Endometrial microvascular endothelial cells (primary cell): Measurements from ENCODE around the gene TRIM14. TPM values are rescaled to one million over a fixed set of nuclear protein-coding genes. Genes with fewer than 3 reads are reported as not detected.

Source experiments
- in situ Hi-C: cut with HindIII; loops from 2 replicates; pipeline ENCODE4 v1.10.0; 2017; ENCODE audit warnings: low sequenced_read_pairs, low pct_unique_long_range_greater_than_20kb; ENCODE audit errors: inconsistent ontology term
- total RNA-seq: library from RNA; depleted of rRNA; stranded (reverse); fragments of >200 nt; gene quantifications from one replicate; pipeline ENCODE4 v1.2.3, GENCODE V29; 2015; ENCODE audit errors: inconsistent ontology term

Gene TRIM14
- total RNA-seq, result 17.1 TPM

- in situ Hi-C loops, result no loop called here
Measured at GRCh38 chr9:98118640-98119601, at the start of gene TRIM14. TRIM14 (minus strand) TSS chr9:98119222; CDS start chr9:98119188, 34 bp downstream.

DNA sequence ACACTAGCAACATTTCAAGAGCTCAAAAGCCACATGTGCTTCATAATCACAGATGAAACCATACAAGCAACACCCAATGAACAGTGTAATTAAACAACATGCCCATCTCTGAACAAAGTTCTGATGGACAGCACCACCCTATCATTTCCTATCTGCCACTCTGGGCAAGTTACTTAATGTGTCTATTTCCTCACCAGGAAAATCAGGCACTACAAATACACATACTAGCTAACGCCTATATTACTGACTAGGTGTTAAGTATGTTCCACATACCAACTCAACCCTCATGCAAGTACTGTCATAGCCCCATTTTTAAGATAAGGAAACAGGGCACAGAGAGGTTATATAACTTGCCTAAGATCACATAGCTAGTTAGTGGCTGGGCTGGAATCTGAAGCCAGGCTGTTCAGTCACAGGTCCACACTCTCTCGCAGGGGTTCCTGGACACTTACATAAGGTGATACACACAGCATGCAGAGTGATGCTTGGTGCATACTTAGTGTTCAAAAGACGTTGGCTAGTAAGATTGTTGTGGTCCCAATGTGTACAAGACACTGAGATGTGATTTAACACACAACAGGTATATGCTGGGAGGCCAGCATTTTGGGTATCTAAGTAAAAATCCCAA lies 49.2 kb upstream of the TRIM14 start:
- in situ Hi-C loops, result no loop called here

DNA sequence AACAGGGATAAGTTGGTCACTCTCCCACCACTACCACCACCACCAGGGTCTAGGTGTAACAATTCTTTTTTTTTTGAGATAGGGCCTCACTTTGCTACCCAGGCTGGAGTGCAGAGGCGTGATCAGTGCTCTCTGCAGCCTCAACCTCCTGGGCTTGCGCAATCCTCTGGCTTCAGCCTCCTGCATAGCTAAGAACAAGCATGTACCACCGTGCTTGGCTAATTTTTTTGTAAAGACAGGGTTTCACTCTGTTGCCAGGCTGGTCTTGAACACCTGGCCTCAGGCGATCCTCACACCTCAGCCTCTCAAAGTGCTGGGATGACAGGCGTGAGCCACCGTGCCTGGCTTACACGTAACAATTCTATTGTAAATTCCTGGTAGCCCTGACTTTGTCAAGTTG lies 45.9 kb upstream of the TRIM14 start:
- in situ Hi-C loops, result no loop called here

DNA sequence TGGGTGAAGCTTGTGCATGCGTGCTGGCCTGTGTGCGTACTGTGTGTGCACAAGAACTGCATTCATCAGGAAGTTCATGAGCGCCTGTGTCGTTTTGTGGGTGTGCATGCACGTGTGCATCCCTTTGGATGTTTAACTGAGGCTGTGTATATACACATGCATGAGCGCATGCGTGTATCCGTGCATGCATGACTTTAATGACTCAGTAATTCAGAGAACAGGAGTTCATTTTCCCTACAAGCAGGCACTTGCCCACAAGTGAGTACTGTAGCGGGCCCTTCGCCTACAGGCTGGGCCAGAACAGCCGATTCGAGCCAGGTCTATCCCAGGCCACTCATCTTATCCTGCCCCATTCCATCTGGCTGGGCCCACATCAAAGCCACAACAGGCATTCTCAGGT lies 43.6 kb upstream of the TRIM14 start:
- in situ Hi-C loops, result no loop called here

DNA sequence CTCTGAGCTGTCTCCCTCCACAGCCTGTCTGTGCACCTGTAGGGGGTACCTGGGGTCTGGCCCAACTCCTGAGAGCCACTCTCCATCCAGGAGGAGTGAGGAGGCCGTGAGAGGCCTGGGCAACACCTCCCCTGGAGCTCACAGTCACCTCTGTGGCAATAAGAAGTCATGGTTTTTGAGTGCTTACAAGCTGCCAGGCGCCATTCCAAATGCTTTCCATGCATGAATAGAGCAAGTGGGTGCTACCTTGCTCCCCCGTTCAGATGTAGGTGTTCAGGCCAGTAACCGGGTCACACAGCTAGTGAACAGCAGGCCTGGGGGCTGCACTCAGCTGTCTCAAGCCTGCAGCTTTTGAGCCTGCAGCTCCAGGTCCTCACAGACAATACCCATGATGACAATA lies 42.8 kb upstream of the TRIM14 start:
- in situ Hi-C loops, result no loop called here

DNA sequence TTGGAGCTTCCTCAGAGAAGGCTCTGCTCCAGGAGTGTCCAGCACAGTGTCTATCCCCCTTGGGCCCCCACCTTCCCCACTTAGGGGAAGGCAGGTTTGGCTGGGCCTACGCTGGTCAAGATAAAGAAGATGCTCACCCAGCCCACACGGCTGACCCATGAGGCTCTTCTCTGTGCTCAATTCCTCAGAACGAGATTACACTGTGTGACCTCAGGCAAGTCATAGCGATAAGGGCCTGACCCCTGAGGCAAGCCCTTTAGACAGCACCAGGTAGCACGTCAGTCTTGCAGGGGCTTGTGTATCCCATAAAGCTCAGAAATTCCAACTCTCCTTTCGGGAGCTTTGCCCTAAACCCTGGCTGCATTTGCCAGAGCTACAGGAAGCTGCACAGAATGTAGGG lies 40.8 kb upstream of the TRIM14 start:
- in situ Hi-C loops, result no loop called here

GRCh38 chr9:98159301-98159700 lies 40.3 kb upstream of the TRIM14 start:
- in situ Hi-C loops, result no loop called here

DNA sequence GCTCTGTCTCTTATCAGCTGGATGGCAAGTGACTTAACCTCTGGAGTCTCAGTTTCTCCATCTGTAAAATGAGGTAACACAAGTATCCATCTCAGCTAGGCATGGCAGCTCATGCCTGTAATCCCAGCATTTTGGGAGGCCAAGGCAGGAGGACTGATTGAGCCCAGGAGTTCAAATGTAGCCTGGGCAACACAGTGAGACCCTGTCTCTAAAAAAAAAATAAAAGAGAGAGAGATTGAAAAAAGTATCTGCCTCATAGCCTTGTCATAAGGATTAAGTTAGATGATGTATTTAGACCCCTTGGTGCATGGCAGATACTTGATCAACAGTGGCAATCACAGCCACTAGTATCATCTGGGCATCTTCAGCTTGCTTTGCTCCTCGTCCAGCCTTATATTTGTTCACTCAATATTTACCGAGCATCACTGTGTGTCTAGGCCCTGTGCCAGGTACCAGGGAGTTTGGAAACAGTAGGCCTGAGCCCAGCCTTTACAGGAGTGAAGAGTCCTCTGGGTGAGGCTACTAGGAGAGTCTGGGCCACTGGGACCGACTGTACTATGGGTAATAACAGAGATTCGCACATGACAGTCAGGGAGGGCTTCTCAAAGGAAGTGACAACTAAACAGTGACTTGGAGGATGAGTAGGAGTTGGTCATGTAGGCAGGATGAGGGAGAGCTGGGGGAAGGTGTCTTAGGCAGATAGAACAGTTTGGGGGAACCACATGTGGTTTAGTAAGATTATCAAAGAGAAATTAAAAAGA lies 39.2 kb upstream of the TRIM14 start:
- in situ Hi-C loops, result no loop called here

- in situ Hi-C loops, result no loop called here
Measured at GRCh38 chr9:98157372-98157771, 38.4 kb upstream of the TRIM14 start.

DNA sequence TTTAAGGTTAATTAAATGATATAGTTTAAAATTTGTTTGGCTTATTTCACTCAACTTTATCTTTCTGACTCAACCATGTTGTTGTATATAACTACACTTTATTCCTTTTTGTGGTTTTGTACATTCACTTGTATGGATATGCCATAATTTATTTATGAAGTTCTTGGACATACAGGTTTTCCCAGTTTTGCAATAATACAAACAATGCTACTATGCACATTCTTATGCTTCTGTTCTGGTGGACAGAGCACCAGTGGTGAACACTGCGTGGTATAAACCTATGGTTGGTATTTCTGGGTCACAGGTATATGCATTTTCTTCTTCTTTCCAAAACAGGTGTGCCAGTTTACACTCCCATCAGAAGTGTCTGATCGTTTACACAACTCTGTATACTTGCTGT lies 35.7 kb upstream of the TRIM14 start:
- in situ Hi-C loops, result no loop called here

DNA sequence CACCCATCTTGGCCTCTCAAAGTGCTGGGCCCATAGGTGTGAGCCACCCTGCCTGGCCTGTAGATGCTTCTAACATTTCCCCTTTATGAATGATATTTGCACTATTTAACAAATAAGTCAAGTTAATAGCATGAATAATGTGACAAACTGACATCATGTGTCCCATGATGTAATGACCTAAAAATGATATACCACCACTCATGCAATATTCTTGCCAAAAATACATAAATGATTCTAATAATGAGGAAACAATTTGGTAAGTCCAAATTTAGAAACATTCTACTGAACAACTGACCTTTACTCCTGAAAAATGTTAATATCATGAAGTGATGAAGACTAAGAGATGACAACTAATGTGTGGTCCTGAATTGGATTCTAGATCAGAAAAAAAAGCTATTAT lies 33.5 kb upstream of the TRIM14 start:
- in situ Hi-C loops, result no loop called here

DNA sequence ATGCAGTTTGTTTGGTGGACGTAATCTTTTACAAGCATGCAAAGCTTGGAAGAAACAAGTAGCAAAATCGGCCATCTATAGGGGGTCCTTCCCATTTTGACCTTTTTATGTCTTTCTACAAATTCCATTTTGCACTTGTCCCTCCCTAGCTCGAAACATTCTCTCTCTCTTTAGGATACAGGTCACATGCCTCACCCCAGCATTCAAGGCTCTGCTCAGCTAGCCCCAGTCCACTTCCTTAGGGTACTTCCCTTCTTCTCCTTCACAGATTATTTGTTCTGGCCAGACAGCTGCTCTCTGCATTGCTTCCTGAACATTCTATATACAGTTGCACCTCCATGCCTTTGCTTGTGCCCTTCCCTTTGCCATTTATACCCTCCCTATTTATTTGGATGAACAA lies 31.7 kb upstream of the TRIM14 start:
- in situ Hi-C loops, result no loop called here

DNA sequence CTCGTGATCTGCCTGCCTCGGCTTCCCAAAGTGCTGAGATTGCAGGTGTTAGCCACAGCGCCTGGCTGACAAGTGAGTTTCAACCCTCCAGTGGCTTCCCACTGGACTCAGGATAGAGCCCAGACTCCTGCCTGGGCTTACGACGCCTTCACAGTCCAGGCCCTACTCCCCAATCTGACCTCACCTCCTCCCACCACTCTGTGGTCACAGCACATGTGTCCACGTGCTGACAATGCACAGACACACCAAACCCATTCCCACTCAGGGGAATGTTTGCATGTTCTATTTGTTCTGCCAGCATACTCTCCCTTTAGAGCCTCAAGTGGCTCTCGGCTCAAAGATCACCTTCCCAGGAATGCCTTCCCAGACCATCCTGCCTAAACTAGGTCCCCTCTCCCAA lies 31.1 kb upstream of the TRIM14 start:
- in situ Hi-C loops, result no loop called here

- in situ Hi-C loops, result no loop called here
Measured at GRCh38 chr9:98149422-98149821, 30.4 kb upstream of the TRIM14 start.

DNA sequence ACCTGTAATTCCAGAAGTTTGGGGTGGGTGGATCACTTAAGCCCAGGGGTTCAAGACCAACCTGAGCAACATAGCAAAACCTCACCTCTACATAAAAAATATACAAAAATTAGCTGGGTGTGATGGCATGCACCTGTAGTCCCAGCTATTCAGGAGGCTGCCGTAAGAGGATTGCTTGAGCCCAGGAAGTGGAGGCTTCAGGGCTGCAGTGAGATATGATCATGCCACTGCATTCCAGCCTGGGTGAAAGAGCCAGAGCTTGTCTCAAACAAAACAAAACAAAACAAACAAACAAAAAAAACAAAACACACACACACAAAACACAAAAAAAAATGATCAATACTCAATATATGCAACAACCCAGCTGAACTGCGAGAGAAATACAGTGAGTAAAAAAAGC lies 29.5 kb upstream of the TRIM14 start:
- in situ Hi-C loops, result no loop called here

DNA sequence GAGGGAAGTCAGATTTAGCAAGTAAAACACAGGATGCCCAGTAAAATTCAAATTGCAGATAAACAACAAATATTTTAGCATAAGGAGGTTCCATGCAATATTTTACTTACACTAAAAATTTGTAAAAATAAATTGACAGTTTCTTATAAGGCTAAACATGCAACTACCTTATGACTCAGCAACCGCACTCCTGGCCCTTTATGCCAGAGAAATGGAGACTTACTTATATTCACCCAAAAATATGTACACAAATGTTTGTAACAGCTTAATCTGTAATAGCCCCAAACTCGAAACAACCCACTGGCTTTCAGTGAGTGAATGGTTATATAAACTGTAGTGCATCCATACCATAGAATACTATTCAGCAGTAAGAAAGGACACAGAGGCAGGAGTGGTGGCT lies 28.6 kb upstream of the TRIM14 start:
- in situ Hi-C loops, result no loop called here

DNA sequence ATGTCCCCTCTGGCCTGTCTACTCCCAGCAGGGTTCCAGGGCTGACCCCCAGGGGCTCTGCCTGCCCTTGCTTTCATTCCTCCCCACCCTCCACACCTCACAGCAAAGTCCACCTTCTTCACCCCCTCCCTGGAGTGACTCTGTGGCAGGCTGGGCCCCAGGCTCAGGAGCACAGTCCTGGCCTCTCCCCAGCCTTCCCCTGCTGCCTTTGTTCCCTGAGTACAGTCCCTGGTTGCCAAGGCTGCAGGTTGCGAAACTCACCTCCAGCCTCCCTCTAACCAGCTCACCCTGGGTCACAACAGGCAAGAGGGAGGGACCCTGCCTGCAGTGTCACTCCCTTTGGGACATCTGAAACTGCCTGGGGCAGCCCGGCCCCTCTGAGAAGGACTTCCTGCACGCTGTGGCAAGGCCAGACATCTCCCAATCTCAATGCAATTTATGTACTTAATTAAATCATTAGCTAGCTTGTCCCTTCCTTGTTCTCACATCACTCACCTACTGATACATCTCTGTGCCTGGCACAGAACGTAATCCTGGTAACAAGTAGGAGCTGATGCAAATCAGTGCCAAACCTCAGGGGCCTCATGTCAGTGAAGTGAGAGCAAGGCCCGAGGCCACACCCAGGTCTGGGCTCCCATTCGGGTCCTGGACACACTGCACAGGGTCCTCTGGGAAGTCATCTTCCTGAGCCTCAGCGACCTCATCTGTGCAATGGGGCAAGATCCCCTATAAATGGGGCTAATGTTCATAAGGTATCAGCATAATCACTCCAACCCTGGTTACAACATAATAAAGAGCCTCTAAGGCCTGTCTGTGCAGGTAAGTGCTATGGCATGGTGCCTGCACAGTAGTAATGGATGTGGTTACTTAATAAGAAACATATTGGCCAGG lies 27.3 kb upstream of the TRIM14 start:
- in situ Hi-C loops, result no loop called here

- in situ Hi-C loops, result no loop called here
Measured at GRCh38 chr9:98144631-98145030, 25.6 kb upstream of the TRIM14 start.

DNA sequence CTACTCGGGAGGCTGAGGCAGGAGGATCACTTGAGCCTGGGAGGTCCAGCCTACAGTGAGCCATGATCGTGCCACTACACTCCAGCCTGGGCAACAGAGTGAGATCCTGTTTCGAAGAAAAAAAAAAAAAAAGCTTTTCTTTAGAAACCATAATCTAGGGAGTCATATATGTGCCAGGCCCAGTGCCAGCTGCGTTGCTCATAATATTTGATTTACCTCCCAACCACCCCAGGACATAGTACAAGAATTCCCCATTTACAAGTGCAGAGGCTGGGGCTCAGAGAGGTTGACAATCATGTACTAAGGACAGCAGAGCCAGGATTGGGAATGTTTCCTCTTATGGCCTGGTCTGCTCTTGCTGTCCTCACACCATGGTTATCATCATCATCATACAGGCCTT lies 25.1 kb upstream of the TRIM14 start:
- in situ Hi-C loops, result no loop called here
